SU-DHL-6 (cell line): ENCODE data around the gene TMEM131L.

Experiments
- H2AFZ ChIP-seq: fragments of 200-600 bp; sonication (generic); 2 replicates; pipeline ENCODE4 v1.6.1; 2014; ENCODE audit warnings: low read depth, mild to moderate bottlenecking, moderate library complexity, mixed read lengths, antibody characterized with exemption, low read length; ENCODE audit not compliant: severe bottlenecking
- H3F3A ChIP-seq: fragments of 200-600 bp; shearing (Covaris generic); 2 replicates; pipeline ENCODE4 v1.6.0; 2016; ENCODE audit warnings: antibody characterized with exemption, mild to moderate bottlenecking; ENCODE audit not compliant: insufficient read depth
- H3K27ac ChIP-seq: fragments of 200-600 bp; sonication (generic); 2 replicates; pipeline ENCODE4 v1.5.1; 2016; ENCODE audit warnings: low read depth, mild to moderate bottlenecking, low read length, moderate library complexity, mixed read lengths
- H3K27me3 ChIP-seq: fragments of 200-600 bp; sonication (generic), shearing (Covaris generic); 2 replicates; pipeline ENCODE4 v1.6.0; 2014; ENCODE audit warnings: mild to moderate bottlenecking, low read length
- H3K36me3 ChIP-seq: fragments of 200-600 bp; sonication (generic); 2 replicates; pipeline ENCODE4 v1.6.1; 2014; ENCODE audit warnings: mild to moderate bottlenecking, low read length, mixed read lengths
- H3K4me2 ChIP-seq: fragments of 300-600, 200-600 bp; shearing (Covaris generic), sonication (generic); 2 replicates; pipeline ENCODE4 v1.6.0; 2014; ENCODE audit warnings: low read length, low read depth, mild to moderate bottlenecking; ENCODE audit not compliant: poor library complexity, severe bottlenecking
- H3K4me3 ChIP-seq: fragments of 200-600 bp; sonication (generic); 2 replicates; pipeline ENCODE4 v1.5.1; 2014; ENCODE audit warnings: antibody characterized with exemption, low read length, mild to moderate bottlenecking, mixed read lengths; ENCODE audit not compliant: insufficient read depth, poor library complexity, severe bottlenecking
- H3K79me2 ChIP-seq: fragments of 200-600 bp; sonication (generic); 2 replicates; pipeline ENCODE4 v1.6.1; 2014; ENCODE audit warnings: mild to moderate bottlenecking, low read length, moderate library complexity; ENCODE audit not compliant: insufficient read depth
- H3K9ac ChIP-seq: fragments of 200-600 bp; sonication (generic); 2 replicates; pipeline ENCODE4 v1.7.0; 2014; ENCODE audit warnings: mild to moderate bottlenecking, low read length
- H3K9me2 ChIP-seq: fragments of 200-600 bp; sonication (generic); replicated peaks from 2 replicates; pipeline ENCODE4 v1.6.1; 2014; ENCODE audit warnings: low read length; ENCODE audit not compliant: insufficient read depth
- H3K9me3 ChIP-seq: fragments of 200-600 bp; sonication (generic); 2 replicates; pipeline ENCODE4 v1.6.1; 2014; ENCODE audit warnings: low read length, mixed read lengths; ENCODE audit not compliant: insufficient read depth
- H4K20me1 ChIP-seq: fragments of 200-600 bp; sonication (generic); 2 replicates; pipeline ENCODE4 v1.6.1; 2014; ENCODE audit warnings: low read depth, mild to moderate bottlenecking, antibody characterized with exemption, low read length, moderate library complexity, mixed read lengths
- EZH2phosphoT487 ChIP-seq: fragments of 200-600 bp; sonication (generic), shearing (Covaris generic); conservative IDR thresholded peaks from 2 replicates; pipeline ENCODE4 v1.6.1; 2018; ENCODE audit warnings: mild to moderate bottlenecking, antibody characterized with exemption, low read length, moderate library complexity, mixed read lengths
- TF ChIP-seq, protein P1 (sequence below): fragments of 200-600 bp; sonication (generic); IDR thresholded peaks from one replicate; pipeline ENCODE4 v1.5.1; 2017; ENCODE audit warnings: antibody characterized with exemption, mild to moderate bottlenecking, low read length, moderate library complexity; ENCODE audit not compliant: insufficient read depth, poor library complexity, severe bottlenecking

TMEM131L gene

DNA sequence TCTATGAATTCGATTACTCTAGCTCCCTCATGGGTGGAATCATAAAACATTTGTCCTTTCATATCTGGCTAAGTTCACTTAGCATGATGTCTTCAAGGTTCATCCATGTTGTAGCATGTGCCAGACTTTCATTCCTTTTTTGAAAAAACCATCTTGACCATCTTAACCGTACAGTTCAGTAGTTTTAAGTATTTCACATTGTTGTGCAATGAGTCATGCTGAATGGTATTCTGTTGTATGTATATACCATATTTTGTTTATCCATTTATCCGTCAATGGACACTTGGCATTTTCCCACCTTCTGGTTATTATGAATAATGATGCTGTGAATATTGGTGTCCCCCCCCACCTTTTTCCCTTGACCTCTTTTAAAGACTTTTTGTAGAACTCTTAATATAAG is 145.5 kb downstream of the TMEM131L start:
- no peaks in the 10 kb centered on the region for H3K9me2 ChIP-seq
- H3K9me3 ChIP-seq = no peaks in the 10 kb centered on the region
- no peak overlapping the region for H3K27ac ChIP-seq
- peaks cover 18% of the 10 kb centered on the region; the same call in 1 of the 2 replicates for H3F3A ChIP-seq
- peaks cover 89% of the 10 kb centered on the region for H3K36me3 ChIP-seq
- H3K9ac ChIP-seq = no peak overlapping the region
- TF ChIP-seq EZH2phosphoT487 = no peak
- TF ChIP-seq, protein P1, sequence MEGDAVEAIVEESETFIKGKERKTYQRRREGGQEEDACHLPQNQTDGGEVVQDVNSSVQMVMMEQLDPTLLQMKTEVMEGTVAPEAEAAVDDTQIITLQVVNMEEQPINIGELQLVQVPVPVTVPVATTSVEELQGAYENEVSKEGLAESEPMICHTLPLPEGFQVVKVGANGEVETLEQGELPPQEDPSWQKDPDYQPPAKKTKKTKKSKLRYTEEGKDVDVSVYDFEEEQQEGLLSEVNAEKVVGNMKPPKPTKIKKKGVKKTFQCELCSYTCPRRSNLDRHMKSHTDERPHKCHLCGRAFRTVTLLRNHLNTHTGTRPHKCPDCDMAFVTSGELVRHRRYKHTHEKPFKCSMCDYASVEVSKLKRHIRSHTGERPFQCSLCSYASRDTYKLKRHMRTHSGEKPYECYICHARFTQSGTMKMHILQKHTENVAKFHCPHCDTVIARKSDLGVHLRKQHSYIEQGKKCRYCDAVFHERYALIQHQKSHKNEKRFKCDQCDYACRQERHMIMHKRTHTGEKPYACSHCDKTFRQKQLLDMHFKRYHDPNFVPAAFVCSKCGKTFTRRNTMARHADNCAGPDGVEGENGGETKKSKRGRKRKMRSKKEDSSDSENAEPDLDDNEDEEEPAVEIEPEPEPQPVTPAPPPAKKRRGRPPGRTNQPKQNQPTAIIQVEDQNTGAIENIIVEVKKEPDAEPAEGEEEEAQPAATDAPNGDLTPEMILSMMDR = no peak
- no peak overlapping the region for H3K4me3 ChIP-seq
- H3K4me2 ChIP-seq = no peak overlapping the region
- peaks cover 70% of the 10 kb centered on the region for H3K79me2 ChIP-seq
- H4K20me1 ChIP-seq = peaks cover 22% of the 10 kb centered on the region; the same call in 1 of the 2 replicates
- no peak overlapping the region for H2AFZ ChIP-seq
- H3K27me3 ChIP-seq = no peaks in the 10 kb centered on the region

DNA sequence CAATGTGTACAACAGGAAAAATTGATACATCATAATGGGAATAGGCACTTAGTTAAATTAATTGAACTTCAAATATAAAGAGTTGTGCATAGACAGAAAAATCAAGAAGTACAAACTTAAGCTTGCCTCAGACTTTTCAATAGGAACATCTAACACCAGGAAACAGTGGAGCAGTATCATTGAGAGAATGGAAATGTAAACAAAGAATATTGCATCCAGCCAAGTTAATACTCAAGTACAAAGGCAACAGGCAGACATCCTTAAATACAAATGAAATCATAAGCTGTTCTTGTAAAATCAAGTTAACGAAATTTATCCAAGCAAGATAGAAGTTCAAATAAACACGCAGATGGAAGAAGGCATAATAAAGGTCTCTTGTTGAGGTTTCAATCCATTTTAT is 146.7 kb downstream of the TMEM131L start:
- H3F3A ChIP-seq = peaks cover 22% of the 10 kb centered on the region; the same call in 1 of the 2 replicates
- peaks cover 18% of the 10 kb centered on the region; the same call in 1 of the 2 replicates for H4K20me1 ChIP-seq
- H3K4me2 ChIP-seq = no peak overlapping the region
- H3K36me3 ChIP-seq = peaks cover 89% of the 10 kb centered on the region
- no peak overlapping the region for H3K27ac ChIP-seq
- H3K27me3 ChIP-seq = no peaks in the 10 kb centered on the region
- H2AFZ ChIP-seq = no peak overlapping the region
- H3K9me3 ChIP-seq = no peaks in the 10 kb centered on the region
- no peak for TF ChIP-seq EZH2phosphoT487
- TF ChIP-seq, protein P1 = no peak
- H3K9ac ChIP-seq = no peak overlapping the region
- H3K4me3 ChIP-seq = no peak overlapping the region
- no peaks in the 10 kb centered on the region for H3K9me2 ChIP-seq
- peaks cover 58% of the 10 kb centered on the region for H3K79me2 ChIP-seq

DNA sequence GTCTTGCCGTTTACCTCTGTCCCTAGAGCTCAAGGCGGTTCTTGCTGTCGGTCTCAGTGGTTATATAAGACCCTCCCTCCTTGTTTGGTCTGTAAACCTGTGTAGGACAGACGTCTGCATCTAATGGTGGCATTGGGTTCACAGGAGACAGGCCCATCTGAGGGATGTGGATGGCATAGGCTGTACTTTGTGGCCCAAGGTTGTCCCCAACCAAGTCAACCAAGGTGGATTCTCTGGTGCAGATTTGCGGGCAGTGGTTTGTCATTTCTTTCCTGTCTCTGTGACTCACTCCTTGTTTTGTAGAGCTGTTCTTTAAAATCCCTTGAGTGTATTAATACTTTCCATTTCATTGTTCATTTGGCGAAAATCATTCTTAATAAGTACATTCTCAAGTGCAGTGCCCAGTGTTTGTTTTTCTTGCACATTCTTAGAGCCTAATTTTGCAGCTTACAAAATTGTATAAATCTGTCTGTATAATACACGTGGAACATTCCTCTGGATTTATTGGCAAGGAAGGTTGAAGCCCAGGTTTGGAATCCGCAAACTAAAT is 149.9 kb downstream of the TMEM131L start:
- H3K9me3 ChIP-seq = no peaks in the 10 kb centered on the region
- no peaks in the 10 kb centered on the region for H3K27me3 ChIP-seq
- no peak overlapping the region for H3K27ac ChIP-seq
- H3K4me2 ChIP-seq = no peak overlapping the region
- peaks cover 82% of the 10 kb centered on the region for H3K36me3 ChIP-seq
- H2AFZ ChIP-seq = no peak overlapping the region
- TF ChIP-seq, protein P1 = no peak
- no peak for TF ChIP-seq EZH2phosphoT487
- H3K79me2 ChIP-seq = peaks cover 30% of the 10 kb centered on the region; the same call in 1 of the 2 replicates
- H4K20me1 ChIP-seq = peaks cover 18% of the 10 kb centered on the region; the same call in 1 of the 2 replicates
- no peaks in the 10 kb centered on the region for H3K9me2 ChIP-seq
- peaks cover 22% of the 10 kb centered on the region for H3F3A ChIP-seq
- H3K9ac ChIP-seq = no peak overlapping the region
- no peak overlapping the region for H3K4me3 ChIP-seq
